ENCODE data around the gene ACP1. TPM values are rescaled to one million over a fixed set of nuclear protein-coding genes. Genes with fewer than 3 reads are reported as not detected.

ACP1 gene
- total RNA-seq, 3 donors from 2014 or later (not counting 1 experiment from before 2014, with no cell fraction given), result 87.2 to 104 (median 102) TPM

GRCh38 chr2:231521-232185, 33.1 kb upstream of the ACP1 start:
- intact Hi-C loops (cut with micrococcal nuclease), result no loop called here
- no peak overlapping the region for H3K4me3 Mint-ChIP-seq
- Histone ChIP-seq H3K27me3 (ENCODE audit: control insufficient read depth, insufficient read depth, low read length) (no peaks in the 10 kb centered on the region), H3K4me1 (ENCODE audit: control insufficient read depth, insufficient read depth, low read length) (peaks cover 7% of the 10 kb centered on the region), H3K27ac (ENCODE audit: low read length) (no peak overlapping the region), H3K9me3 (ENCODE audit: control insufficient read depth, insufficient read depth, low read length) (no peaks in the 10 kb centered on the region), H3K4me3 (ENCODE audit: low read length) (no peak overlapping the region), H3K36me3 (ENCODE audit: control insufficient read depth, insufficient read depth, low read length) (peaks cover 5% of the 10 kb centered on the region)
- no peak for DNase-seq
- no peak overlapping the region for H3K27ac Mint-ChIP-seq
- ATAC-seq, result no peak
- 83% methylated on average over 8 of the region's 9 CpGs for WGBS (ENCODE audit: insufficient coverage)
- H3K4me1 Mint-ChIP-seq, result peaks cover 15 to 30% of the 10 kb centered on the region in 2 donors
- no peaks in the 10 kb centered on the region for H3K27me3 Mint-ChIP-seq (ENCODE audit: low read depth in 2 of 2)
- no peaks in the 10 kb centered on the region for H3K36me3 Mint-ChIP-seq
- H3K9me3 Mint-ChIP-seq, result no peaks in the 10 kb centered on the region
- TF ChIP-seq CTCF (IDR thresholded peaks at IDR 0.05), result no peak

- peaks cover 5% of the 10 kb centered on the region for H3K36me3 ChIP-seq (ENCODE audit: control insufficient read depth, insufficient read depth, low read length)
- no peaks in the 10 kb centered on the region for H3K27me3 Mint-ChIP-seq (ENCODE audit: low read depth in 2 of 2)
- no peaks in the 10 kb centered on the region for H3K27me3 ChIP-seq (ENCODE audit: control insufficient read depth, insufficient read depth, low read length)
- TF ChIP-seq CTCF (IDR thresholded peaks at IDR 0.05), result no peak
- H3K4me1 ChIP-seq (ENCODE audit: control insufficient read depth, insufficient read depth, low read length), result peaks cover 13% of the 10 kb centered on the region
- H3K4me3 Mint-ChIP-seq, result no peak overlapping the region
- no peak for ATAC-seq
- no peaks in the 10 kb centered on the region for H3K9me3 ChIP-seq (ENCODE audit: control insufficient read depth, insufficient read depth, low read length)
- no peak overlapping the region for H3K27ac ChIP-seq (ENCODE audit: low read length)
- no peak for DNase-seq
- no peaks in the 10 kb centered on the region for H3K9me3 Mint-ChIP-seq
- H3K27ac Mint-ChIP-seq, result no peak overlapping the region
- no peak overlapping the region for H3K4me3 ChIP-seq (ENCODE audit: low read length)
- peaks cover 20 to 30% of the 10 kb centered on the region in 2 donors for H3K4me1 Mint-ChIP-seq
- intact Hi-C loops (cut with micrococcal nuclease), result no loop called here
- 98% methylated on average over 7 of the region's 7 CpGs for whole genome bisulfite sequencing (ENCODE audit: insufficient coverage)
- no peaks in the 10 kb centered on the region for H3K36me3 Mint-ChIP-seq
Observed at GRCh38 chr2:233030-233429, 31.7 kb upstream of the ACP1 start.

- H3K36me3 ChIP-seq (ENCODE audit: control insufficient read depth, insufficient read depth, low read length), result peaks cover 5% of the 10 kb centered on the region
- peaks cover 20% of the 10 kb centered on the region for H3K4me1 ChIP-seq (ENCODE audit: control insufficient read depth, insufficient read depth, low read length)
- Mint-ChIP-seq H3K9me3 (no peaks in the 10 kb centered on the region), H3K27me3 (ENCODE audit: low read depth in 2 of 2) (no peaks in the 10 kb centered on the region), H3K27ac (no peak overlapping the region), H3K36me3 (no peaks in the 10 kb centered on the region), H3K4me3 (no peak overlapping the region), H3K4me1 (peaks cover 32% of the 10 kb centered on the region in 2 donors)
- no peak overlapping the region for H3K4me3 ChIP-seq (ENCODE audit: low read length)
- TF ChIP-seq CTCF (IDR thresholded peaks at IDR 0.05), result no peak
- DNase-seq, result no peak
- H3K9me3 ChIP-seq (ENCODE audit: control insufficient read depth, insufficient read depth, low read length), result no peaks in the 10 kb centered on the region
- intact Hi-C loops (cut with micrococcal nuclease), result no loop called here
- no peak for ATAC-seq
- H3K27me3 ChIP-seq (ENCODE audit: control insufficient read depth, insufficient read depth, low read length), result no peaks in the 10 kb centered on the region
- 98% methylated on average over 3 of the region's 4 CpGs for WGBS (ENCODE audit: insufficient coverage)
- no peak overlapping the region for H3K27ac ChIP-seq (ENCODE audit: low read length)
Observed at GRCh38 chr2:234421-234820, 30.3 kb upstream of the ACP1 start.
